ENCODE measurements around the gene GATD1. TPM values are rescaled to one million over a fixed set of nuclear protein-coding genes. Genes with fewer than 3 reads are reported as not detected.
A peak's percentile ranks its signal among the peaks of the same experiment; 100 is the strongest.

Gene GATD1
- total RNA-seq, 2 donors from 2014 or later = 13.3 to 29.8 TPM

DNA sequence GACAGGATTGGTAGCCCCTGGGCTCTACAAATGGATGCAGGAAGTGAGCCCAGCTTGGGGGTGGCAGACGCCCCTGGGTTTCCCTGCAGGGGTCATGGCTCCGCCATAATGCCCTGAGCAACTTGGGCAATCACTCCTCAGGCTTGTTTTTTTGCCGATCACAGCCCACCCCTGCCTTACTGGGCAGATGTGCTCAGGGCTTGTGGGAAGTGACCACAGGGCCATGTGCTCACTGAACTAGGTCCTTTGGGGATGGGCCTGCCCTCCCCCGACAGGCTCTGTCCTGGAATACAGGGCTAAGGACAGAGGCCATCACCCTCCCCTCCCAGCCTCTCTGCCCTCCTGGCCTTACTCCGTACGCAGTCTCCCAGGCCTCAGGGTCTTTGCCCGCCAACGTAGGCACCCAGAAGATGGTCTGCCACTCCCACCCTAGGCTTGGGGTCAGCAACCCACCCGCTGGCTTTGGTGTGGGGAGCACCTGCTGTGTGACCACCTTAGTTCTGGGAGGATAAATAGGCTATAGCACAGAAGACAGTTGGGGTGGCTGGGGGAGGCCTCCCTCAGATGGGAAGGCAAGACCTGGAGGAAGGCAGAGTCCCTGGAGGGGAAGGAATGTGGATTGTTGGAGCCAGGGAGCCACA lies 36.3 kb upstream of the GATD1 start:
- peaks cover 0 to 27% of the 10 kb centered on the region in 2 donors for H3K4me1 ChIP-seq
- DNase-seq (ENCODE audit: low spot score) = no peak
- no peaks in the 10 kb centered on the region for H3K9me3 ChIP-seq
- no peak overlapping the region for H3K4me3 ChIP-seq
- TF ChIP-seq CTCF (IDR thresholded peaks at IDR 0.05) = no peak
- no peak overlapping the region for H3K27ac ChIP-seq
- peaks cover 30% of the 10 kb centered on the region for H3K36me3 ChIP-seq
- no peaks in the 10 kb centered on the region for H3K27me3 ChIP-seq

GRCh38 chr11:813072-813455 lies 35.8 kb upstream of the GATD1 start:
- peaks cover 30% of the 10 kb centered on the region for H3K36me3 ChIP-seq
- H3K9me3 ChIP-seq = no peaks in the 10 kb centered on the region
- DNase-seq (ENCODE audit: low spot score) = no peak
- no peak for TF ChIP-seq CTCF (IDR thresholded peaks at IDR 0.05)
- no peak overlapping the region for H3K27ac ChIP-seq
- peaks cover 0 to 29% of the 10 kb centered on the region in 2 donors for H3K4me1 ChIP-seq
- H3K4me3 ChIP-seq = no peak overlapping the region
- H3K27me3 ChIP-seq = no peaks in the 10 kb centered on the region

DNA sequence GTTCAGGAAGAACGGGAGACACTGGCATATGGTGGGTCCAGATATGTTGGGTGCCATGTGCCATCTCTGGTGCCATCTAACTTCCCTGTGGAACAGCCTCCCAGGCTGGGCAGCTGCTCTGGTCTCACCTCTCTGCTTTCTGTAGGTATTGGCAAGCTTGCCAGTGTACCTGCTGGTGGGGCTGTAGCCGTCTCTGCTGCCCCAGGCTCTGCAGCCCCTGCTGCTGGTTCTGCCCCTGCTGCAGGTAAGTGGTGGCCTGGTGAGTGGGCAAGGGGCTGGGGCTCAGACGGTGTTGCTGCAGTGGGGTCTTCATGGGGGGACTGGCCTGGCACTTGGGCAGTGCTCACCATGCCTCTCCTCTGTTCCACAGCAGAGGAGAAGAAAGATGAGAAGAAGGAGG lies 35.1 kb upstream of the GATD1 start:
- DNase-seq (ENCODE audit: low spot score) = no peak
- Histone ChIP-seq H3K4me1 (peaks cover 0 to 32% of the 10 kb centered on the region in 2 donors), H3K9me3 (no peaks in the 10 kb centered on the region), H3K27me3 (no peaks in the 10 kb centered on the region), H3K4me3 (no peak overlapping the region), H3K27ac (no peak overlapping the region), H3K36me3 (peaks cover 30% of the 10 kb centered on the region)
- TF ChIP-seq CTCF (IDR thresholded peaks at IDR 0.05) = no peak

- peaks cover 0 to 32% of the 10 kb centered on the region in 2 donors for H3K4me1 ChIP-seq
- no peaks in the 10 kb centered on the region for H3K27me3 ChIP-seq
- peaks cover 30% of the 10 kb centered on the region for H3K36me3 ChIP-seq
- no peak for DNase-seq (ENCODE audit: low spot score)
- no peak overlapping the region for H3K27ac ChIP-seq
- H3K9me3 ChIP-seq = no peaks in the 10 kb centered on the region
- no peak overlapping the region for H3K4me3 ChIP-seq
- no peak for TF ChIP-seq CTCF (IDR thresholded peaks at IDR 0.05)
These were observed 34.4 kb upstream of the GATD1 start for GRCh38 chr11:811446-812245.

DNA sequence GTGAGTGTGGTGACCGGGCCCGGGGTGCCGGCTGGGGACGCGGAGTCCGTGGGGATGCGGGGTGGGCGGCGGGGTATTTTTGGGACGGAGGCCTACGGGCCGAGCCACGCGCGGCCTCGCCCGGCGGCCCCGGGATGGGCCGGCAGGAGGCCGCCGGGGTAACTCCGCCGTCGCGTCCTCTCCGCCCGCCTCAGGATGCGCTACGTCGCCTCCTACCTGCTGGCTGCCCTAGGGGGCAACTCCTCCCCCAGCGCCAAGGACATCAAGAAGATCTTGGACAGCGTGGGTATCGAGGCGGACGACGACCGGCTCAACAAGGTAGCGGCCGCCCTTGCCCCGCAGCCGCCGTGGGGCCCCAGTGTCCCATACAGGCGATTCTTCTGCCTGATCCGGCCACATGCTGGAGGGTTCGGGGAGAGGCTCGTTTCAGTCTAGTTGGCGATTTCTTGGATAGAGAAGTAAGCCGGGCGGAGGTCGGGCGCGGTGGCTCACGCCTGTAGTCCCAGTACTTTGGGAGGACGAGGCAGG lies 32.8 kb upstream of the GATD1 start:
- DNase-seq (ENCODE audit: low spot score) = no peak
- H3K4me3 ChIP-seq = peak overlapping the region; percentile 93 to 99
- no peaks in the 10 kb centered on the region for H3K27me3 ChIP-seq

More for the DNA sequence above, 32.8 kb upstream of the GATD1 start:
- TF ChIP-seq CTCF (IDR thresholded peaks at IDR 0.05) = no peak
- H3K36me3 ChIP-seq = peaks cover 30% of the 10 kb centered on the region
- peaks cover 0 to 39% of the 10 kb centered on the region in 2 donors for H3K4me1 ChIP-seq
- H3K27ac ChIP-seq = peak overlapping the region; percentile 97 to 99
- H3K9me3 ChIP-seq = no peaks in the 10 kb centered on the region

All from right atrium auricular region (tissue), 2 donors.